HL-60 (cell line): ENCODE data around the gene CCDC92.

Source experiments
- CTCF ChIP-seq: IDR thresholded peaks from one replicate; pipeline ENCODE4 v1.5.1; 2011; ENCODE audit warnings: low read length, control low read depth, inconsistent platforms; ENCODE audit not compliant: insufficient read depth
- TF ChIP-seq, protein P1 (sequence below): IDR thresholded peaks from 2 replicates; pipeline ENCODE4 v1.6.1; 2012; ENCODE audit warnings: low read depth; ENCODE audit not compliant: insufficient replicate concordance

DNA sequence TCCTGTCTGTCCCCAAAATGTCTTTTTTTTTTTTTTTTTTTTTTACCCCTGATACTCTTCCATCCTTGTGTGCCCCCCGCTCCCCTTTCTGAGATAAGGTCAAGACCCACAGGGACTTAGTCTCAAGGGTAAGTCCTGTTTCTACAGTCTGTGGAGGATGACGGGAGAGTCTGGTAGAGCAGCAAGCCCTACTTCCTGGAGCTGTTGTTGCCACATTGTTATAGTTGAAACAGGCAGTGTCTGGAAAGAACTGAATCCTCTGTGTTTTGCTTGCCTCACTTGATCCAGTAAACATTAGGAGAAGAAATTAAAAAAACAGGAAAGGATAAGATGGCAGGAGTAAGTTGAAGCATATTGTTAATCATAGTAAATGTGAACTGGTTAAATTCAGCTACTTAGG, 45.9 kb upstream of the CCDC92 start:
- TF ChIP-seq CTCF: no peak
- TF ChIP-seq, protein P1, sequence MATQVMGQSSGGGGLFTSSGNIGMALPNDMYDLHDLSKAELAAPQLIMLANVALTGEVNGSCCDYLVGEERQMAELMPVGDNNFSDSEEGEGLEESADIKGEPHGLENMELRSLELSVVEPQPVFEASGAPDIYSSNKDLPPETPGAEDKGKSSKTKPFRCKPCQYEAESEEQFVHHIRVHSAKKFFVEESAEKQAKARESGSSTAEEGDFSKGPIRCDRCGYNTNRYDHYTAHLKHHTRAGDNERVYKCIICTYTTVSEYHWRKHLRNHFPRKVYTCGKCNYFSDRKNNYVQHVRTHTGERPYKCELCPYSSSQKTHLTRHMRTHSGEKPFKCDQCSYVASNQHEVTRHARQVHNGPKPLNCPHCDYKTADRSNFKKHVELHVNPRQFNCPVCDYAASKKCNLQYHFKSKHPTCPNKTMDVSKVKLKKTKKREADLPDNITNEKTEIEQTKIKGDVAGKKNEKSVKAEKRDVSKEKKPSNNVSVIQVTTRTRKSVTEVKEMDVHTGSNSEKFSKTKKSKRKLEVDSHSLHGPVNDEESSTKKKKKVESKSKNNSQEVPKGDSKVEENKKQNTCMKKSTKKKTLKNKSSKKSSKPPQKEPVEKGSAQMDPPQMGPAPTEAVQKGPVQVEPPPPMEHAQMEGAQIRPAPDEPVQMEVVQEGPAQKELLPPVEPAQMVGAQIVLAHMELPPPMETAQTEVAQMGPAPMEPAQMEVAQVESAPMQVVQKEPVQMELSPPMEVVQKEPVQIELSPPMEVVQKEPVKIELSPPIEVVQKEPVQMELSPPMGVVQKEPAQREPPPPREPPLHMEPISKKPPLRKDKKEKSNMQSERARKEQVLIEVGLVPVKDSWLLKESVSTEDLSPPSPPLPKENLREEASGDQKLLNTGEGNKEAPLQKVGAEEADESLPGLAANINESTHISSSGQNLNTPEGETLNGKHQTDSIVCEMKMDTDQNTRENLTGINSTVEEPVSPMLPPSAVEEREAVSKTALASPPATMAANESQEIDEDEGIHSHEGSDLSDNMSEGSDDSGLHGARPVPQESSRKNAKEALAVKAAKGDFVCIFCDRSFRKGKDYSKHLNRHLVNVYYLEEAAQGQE: no peak
